ENCODE data around the gene KCNJ10.

KCNJ10 gene

GRCh38 chr1:159965263-159965662, 104.7 kb downstream of the KCNJ10 start:
- Histone ChIP-seq H3K27me3 (ENCODE audit: insufficient read depth, low read length, poor library complexity) (peaks cover 27% of the 10 kb centered on the region), H3K4me3 (ENCODE audit: low read depth in 1 of 2, low read length in 2 of 2) (no peak overlapping the region), H3K4me1 (ENCODE audit: insufficient read depth, low read length) (no peaks in the 10 kb centered on the region), H2AFZ (ENCODE audit: low read depth, low read length) (no peak overlapping the region), H3K79me2 (ENCODE audit: insufficient read depth, low read length) (no peaks in the 10 kb centered on the region), H3K9ac (ENCODE audit: low read depth, low read length) (no peak overlapping the region), H4K20me1 (ENCODE audit: insufficient read depth, low read length) (no peaks in the 10 kb centered on the region), H3K27ac (ENCODE audit: low read length) (no peak overlapping the region), H3K36me3 (ENCODE audit: insufficient read depth, low read length) (no peaks in the 10 kb centered on the region), H3K4me2 (ENCODE audit: insufficient read depth, low read length) (no peak overlapping the region), H3K9me3 (ENCODE audit: insufficient read depth, low read length, severe bottlenecking) (no peaks in the 10 kb centered on the region)
- no peak for TF ChIP-seq EZH2 (IDR thresholded peaks at IDR 0.05; ENCODE audit: borderline replicate concordance, low read depth, low read length, severe bottlenecking)
- TF ChIP-seq, protein P1, sequence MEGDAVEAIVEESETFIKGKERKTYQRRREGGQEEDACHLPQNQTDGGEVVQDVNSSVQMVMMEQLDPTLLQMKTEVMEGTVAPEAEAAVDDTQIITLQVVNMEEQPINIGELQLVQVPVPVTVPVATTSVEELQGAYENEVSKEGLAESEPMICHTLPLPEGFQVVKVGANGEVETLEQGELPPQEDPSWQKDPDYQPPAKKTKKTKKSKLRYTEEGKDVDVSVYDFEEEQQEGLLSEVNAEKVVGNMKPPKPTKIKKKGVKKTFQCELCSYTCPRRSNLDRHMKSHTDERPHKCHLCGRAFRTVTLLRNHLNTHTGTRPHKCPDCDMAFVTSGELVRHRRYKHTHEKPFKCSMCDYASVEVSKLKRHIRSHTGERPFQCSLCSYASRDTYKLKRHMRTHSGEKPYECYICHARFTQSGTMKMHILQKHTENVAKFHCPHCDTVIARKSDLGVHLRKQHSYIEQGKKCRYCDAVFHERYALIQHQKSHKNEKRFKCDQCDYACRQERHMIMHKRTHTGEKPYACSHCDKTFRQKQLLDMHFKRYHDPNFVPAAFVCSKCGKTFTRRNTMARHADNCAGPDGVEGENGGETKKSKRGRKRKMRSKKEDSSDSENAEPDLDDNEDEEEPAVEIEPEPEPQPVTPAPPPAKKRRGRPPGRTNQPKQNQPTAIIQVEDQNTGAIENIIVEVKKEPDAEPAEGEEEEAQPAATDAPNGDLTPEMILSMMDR (IDR thresholded peaks at IDR 0.05; ENCODE audit: borderline replicate concordance, extremely low read depth, low read length, poor library complexity, severe bottlenecking), result no peak
- DNase-seq, result no peak
- ATAC-seq (ENCODE audit: insufficient read depth, low read depth), result no peak

- no peak overlapping the region for H2AFZ ChIP-seq (ENCODE audit: low read depth, low read length)
Observed at GRCh38 chr1:159964144-159964543, 105.8 kb downstream of the KCNJ10 start.

DNA sequence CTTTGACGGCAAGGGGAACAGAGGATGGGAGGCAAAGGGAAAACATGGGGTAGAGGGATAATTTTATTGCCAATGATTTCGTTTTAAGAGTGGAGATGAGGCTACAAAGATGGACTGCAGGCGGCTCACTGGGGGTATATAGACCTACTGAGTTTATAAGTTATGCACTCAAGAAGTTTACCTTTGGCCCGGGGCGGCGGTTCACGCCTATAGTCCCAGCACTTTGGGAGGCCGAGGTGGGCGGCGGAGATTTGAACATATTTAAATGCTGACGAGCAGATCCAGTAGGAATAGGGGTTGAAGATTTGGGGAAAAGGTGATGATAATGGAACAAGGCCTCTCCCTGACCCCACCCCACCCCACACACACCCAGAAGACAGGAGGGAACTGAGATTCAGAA, 107.8 kb downstream of the KCNJ10 start:
- no peaks in the 10 kb centered on the region for H3K9me3 ChIP-seq (ENCODE audit: insufficient read depth, low read length, severe bottlenecking)
- no peak overlapping the region for H3K4me2 ChIP-seq (ENCODE audit: insufficient read depth, low read length)
- no peaks in the 10 kb centered on the region for H4K20me1 ChIP-seq (ENCODE audit: insufficient read depth, low read length)
- TF ChIP-seq, protein P1 (IDR thresholded peaks at IDR 0.05; ENCODE audit: borderline replicate concordance, extremely low read depth, low read length, poor library complexity, severe bottlenecking), result no peak
- TF ChIP-seq EZH2 (IDR thresholded peaks at IDR 0.05; ENCODE audit: borderline replicate concordance, low read depth, low read length, severe bottlenecking), result no peak
- H3K79me2 ChIP-seq (ENCODE audit: insufficient read depth, low read length), result no peaks in the 10 kb centered on the region
- no peak for ATAC-seq (ENCODE audit: insufficient read depth, low read depth)
- no peaks in the 10 kb centered on the region for H3K4me1 ChIP-seq (ENCODE audit: insufficient read depth, low read length)
- no peak overlapping the region for H2AFZ ChIP-seq (ENCODE audit: low read depth, low read length)
- no peak overlapping the region for H3K9ac ChIP-seq (ENCODE audit: low read depth, low read length)
- DNase-seq, result no peak
- H3K4me3 ChIP-seq (ENCODE audit: low read depth in 1 of 2, low read length in 2 of 2), result no peak overlapping the region
- H3K27me3 ChIP-seq (ENCODE audit: insufficient read depth, low read length, poor library complexity), result peaks cover 28% of the 10 kb centered on the region
- H3K27ac ChIP-seq (ENCODE audit: low read length), result no peak overlapping the region
- no peaks in the 10 kb centered on the region for H3K36me3 ChIP-seq (ENCODE audit: insufficient read depth, low read length)

More at GRCh38 chr1:159964144-159964543, 105.8 kb downstream of the KCNJ10 start:
- H3K9me3 ChIP-seq (ENCODE audit: insufficient read depth, low read length, severe bottlenecking), result no peaks in the 10 kb centered on the region
- ATAC-seq (ENCODE audit: insufficient read depth, low read depth) (no peak), DNase-seq (no peak)
- no peaks in the 10 kb centered on the region for H3K36me3 ChIP-seq (ENCODE audit: insufficient read depth, low read length)
- no peaks in the 10 kb centered on the region for H4K20me1 ChIP-seq (ENCODE audit: insufficient read depth, low read length)
- peaks cover 32% of the 10 kb centered on the region for H3K27me3 ChIP-seq (ENCODE audit: insufficient read depth, low read length, poor library complexity)
- H3K4me1 ChIP-seq (ENCODE audit: insufficient read depth, low read length), result no peaks in the 10 kb centered on the region
- H3K4me2 ChIP-seq (ENCODE audit: insufficient read depth, low read length), result no peak overlapping the region
- H3K27ac ChIP-seq (ENCODE audit: low read length), result no peak overlapping the region
- no peak overlapping the region for H3K9ac ChIP-seq (ENCODE audit: low read depth, low read length)
- no peak overlapping the region for H3K4me3 ChIP-seq (ENCODE audit: low read depth in 1 of 2, low read length in 2 of 2)
- no peak for TF ChIP-seq EZH2 (IDR thresholded peaks at IDR 0.05; ENCODE audit: borderline replicate concordance, low read depth, low read length, severe bottlenecking)
- TF ChIP-seq, protein P1 (IDR thresholded peaks at IDR 0.05; ENCODE audit: borderline replicate concordance, extremely low read depth, low read length, poor library complexity, severe bottlenecking), result no peak
- H3K79me2 ChIP-seq (ENCODE audit: insufficient read depth, low read length), result no peaks in the 10 kb centered on the region

GRCh38 chr1:159961636-159962035, 108.3 kb downstream of the KCNJ10 start:
- H3K27ac ChIP-seq (ENCODE audit: low read length), result no peak overlapping the region
- no peak overlapping the region for H3K4me3 ChIP-seq (ENCODE audit: low read depth in 1 of 2, low read length in 2 of 2)
- H3K27me3 ChIP-seq (ENCODE audit: insufficient read depth, low read length, poor library complexity), result peaks cover 28% of the 10 kb centered on the region
- H4K20me1 ChIP-seq (ENCODE audit: insufficient read depth, low read length), result no peaks in the 10 kb centered on the region
- no peaks in the 10 kb centered on the region for H3K36me3 ChIP-seq (ENCODE audit: insufficient read depth, low read length)
- no peaks in the 10 kb centered on the region for H3K9me3 ChIP-seq (ENCODE audit: insufficient read depth, low read length, severe bottlenecking)
- ATAC-seq (ENCODE audit: insufficient read depth, low read depth), result no peak
- DNase-seq, result no peak
- no peak overlapping the region for H2AFZ ChIP-seq (ENCODE audit: low read depth, low read length)
- H3K4me2 ChIP-seq (ENCODE audit: insufficient read depth, low read length), result no peak overlapping the region
- H3K79me2 ChIP-seq (ENCODE audit: insufficient read depth, low read length), result no peaks in the 10 kb centered on the region
- TF ChIP-seq EZH2 (IDR thresholded peaks at IDR 0.05; ENCODE audit: borderline replicate concordance, low read depth, low read length, severe bottlenecking), result no peak
- TF ChIP-seq, protein P1 (IDR thresholded peaks at IDR 0.05; ENCODE audit: borderline replicate concordance, extremely low read depth, low read length, poor library complexity, severe bottlenecking), result no peak
- no peak overlapping the region for H3K9ac ChIP-seq (ENCODE audit: low read depth, low read length)
- no peaks in the 10 kb centered on the region for H3K4me1 ChIP-seq (ENCODE audit: insufficient read depth, low read length)
